ENCODE measurements around the gene ZNF48. TPM values are rescaled to one million over a fixed set of nuclear protein-coding genes. Genes with fewer than 3 reads are reported as not detected.

ZNF48 gene
- total RNA-seq, 1 experiment from 2014 or later: 57.3 TPM

- no peak overlapping the region for H2BK120ac ChIP-seq (ENCODE audit: low read depth, low read length, poor library complexity, severe bottlenecking)
- no peak overlapping the region for H3K18ac ChIP-seq (ENCODE audit: insufficient read length, low read depth, low read length)
- H3K4me1 Mint-ChIP-seq: peaks cover 7 to 15% of the 10 kb centered on the region in 2 experiments
- H4K5ac ChIP-seq (ENCODE audit: insufficient read length, low read depth, low read length): no peak overlapping the region
- no peak overlapping the region for H2AK5ac ChIP-seq (ENCODE audit: insufficient read length, low read length)
- no peak overlapping the region for H2BK5ac ChIP-seq (ENCODE audit: insufficient read length, low read length)
- no peak overlapping the region for H4K91ac ChIP-seq (ENCODE audit: insufficient read length, low read depth, low read length)
- H3K36me3 Mint-ChIP-seq (ENCODE audit: insufficient read depth in 1 of 3, low read depth in 3 of 3): peaks cover 26 to 42% (median 38%) of the 10 kb centered on the region in 3 experiments; a peak in 6 of 7 replicates
- H3K27me3 ChIP-seq (ENCODE audit: insufficient read depth, low read length): no peaks in the 10 kb centered on the region
- no peaks in the 10 kb centered on the region for H3K9me3 Mint-ChIP-seq
- H3K4ac ChIP-seq (ENCODE audit: low read depth, low read length): no peak overlapping the region
- H4K8ac ChIP-seq (replicated peaks; ENCODE audit: insufficient read length, low read depth, low read length): no peak overlapping the region
- H3K4me1 ChIP-seq (ENCODE audit: insufficient read depth, low read length): no peaks in the 10 kb centered on the region
- H4K20me1 ChIP-seq (ENCODE audit: control insufficient read depth, insufficient read depth, insufficient read length): no peaks in the 10 kb centered on the region
- no peak overlapping the region for H2BK20ac ChIP-seq (ENCODE audit: low read depth, low read length, poor library complexity, severe bottlenecking)
- 0 out of 7 replicates have a peak overlapping the region, but pooled peaks of 1 of the 3 experiments have one; percentile 10 for H3K27ac Mint-ChIP-seq
- H3K14ac ChIP-seq (ENCODE audit: insufficient read depth, low read length): no peak overlapping the region
- DNase-seq: no peak
- no CpG with 5 or more reads among the region's 6 CpGs for WGBS (ENCODE audit: extremely low coverage, insufficient read length, low lambda C conversion rate)
- H3K23ac ChIP-seq (ENCODE audit: insufficient read length, low read depth, low read length): no peak overlapping the region
- no peak overlapping the region for H2BK12ac ChIP-seq (ENCODE audit: insufficient read length, low read depth, low read length)
- no peaks in the 10 kb centered on the region for H3K9me3 ChIP-seq (ENCODE audit: control insufficient read depth, low read depth, low read length)
- H3T11ph ChIP-seq (ENCODE audit: low read length): no peak overlapping the region
- no peak overlapping the region for H3K4me3 Mint-ChIP-seq
- no peak overlapping the region for H3K27ac ChIP-seq (ENCODE audit: insufficient read length, low read depth, low read length)
- no peaks in the 10 kb centered on the region for H3K79me1 ChIP-seq (ENCODE audit: insufficient read depth, low read depth, low read length, poor library complexity, severe bottlenecking)
- TF ChIP-seq, protein P1, sequence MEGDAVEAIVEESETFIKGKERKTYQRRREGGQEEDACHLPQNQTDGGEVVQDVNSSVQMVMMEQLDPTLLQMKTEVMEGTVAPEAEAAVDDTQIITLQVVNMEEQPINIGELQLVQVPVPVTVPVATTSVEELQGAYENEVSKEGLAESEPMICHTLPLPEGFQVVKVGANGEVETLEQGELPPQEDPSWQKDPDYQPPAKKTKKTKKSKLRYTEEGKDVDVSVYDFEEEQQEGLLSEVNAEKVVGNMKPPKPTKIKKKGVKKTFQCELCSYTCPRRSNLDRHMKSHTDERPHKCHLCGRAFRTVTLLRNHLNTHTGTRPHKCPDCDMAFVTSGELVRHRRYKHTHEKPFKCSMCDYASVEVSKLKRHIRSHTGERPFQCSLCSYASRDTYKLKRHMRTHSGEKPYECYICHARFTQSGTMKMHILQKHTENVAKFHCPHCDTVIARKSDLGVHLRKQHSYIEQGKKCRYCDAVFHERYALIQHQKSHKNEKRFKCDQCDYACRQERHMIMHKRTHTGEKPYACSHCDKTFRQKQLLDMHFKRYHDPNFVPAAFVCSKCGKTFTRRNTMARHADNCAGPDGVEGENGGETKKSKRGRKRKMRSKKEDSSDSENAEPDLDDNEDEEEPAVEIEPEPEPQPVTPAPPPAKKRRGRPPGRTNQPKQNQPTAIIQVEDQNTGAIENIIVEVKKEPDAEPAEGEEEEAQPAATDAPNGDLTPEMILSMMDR (conservative IDR thresholded peaks at IDR 0.05): no peak
- H3K23me2 ChIP-seq (ENCODE audit: insufficient read length, low read depth, low read length, poor library complexity, severe bottlenecking): peaks cover 5% of the 10 kb centered on the region
- 0 out of 2 replicates have a peak, but pooled peaks cover 1% of the 10 kb centered on the region for H3K79me2 ChIP-seq (ENCODE audit: insufficient read depth, low read length)
- H3K4me2 ChIP-seq (ENCODE audit: insufficient read depth, insufficient read length, low read length): no peak overlapping the region
- H3K27me3 Mint-ChIP-seq (ENCODE audit: low read depth): no peaks in the 10 kb centered on the region
- no peak overlapping the region for H3K56ac ChIP-seq (ENCODE audit: insufficient read length, low read depth, low read length)
- no peak overlapping the region for H3K9ac ChIP-seq (ENCODE audit: extremely low read depth, insufficient read length, low read length)
- no peak overlapping the region for H2BK15ac ChIP-seq (ENCODE audit: low read depth, low read length)
- no peak overlapping the region for H2AFZ ChIP-seq (ENCODE audit: low read length)
Measured at GRCh38 chr16:30413112-30413806, 18.0 kb downstream of the ZNF48 start.
